ENCODE data around the gene ARHGEF26.
"Not testable (repeated sequence)": the region's sequence is repeated elsewhere in the genome, so short reads cannot be mapped to it uniquely, and the experiment has no call there.

The ARHGEF26 gene, protein sequence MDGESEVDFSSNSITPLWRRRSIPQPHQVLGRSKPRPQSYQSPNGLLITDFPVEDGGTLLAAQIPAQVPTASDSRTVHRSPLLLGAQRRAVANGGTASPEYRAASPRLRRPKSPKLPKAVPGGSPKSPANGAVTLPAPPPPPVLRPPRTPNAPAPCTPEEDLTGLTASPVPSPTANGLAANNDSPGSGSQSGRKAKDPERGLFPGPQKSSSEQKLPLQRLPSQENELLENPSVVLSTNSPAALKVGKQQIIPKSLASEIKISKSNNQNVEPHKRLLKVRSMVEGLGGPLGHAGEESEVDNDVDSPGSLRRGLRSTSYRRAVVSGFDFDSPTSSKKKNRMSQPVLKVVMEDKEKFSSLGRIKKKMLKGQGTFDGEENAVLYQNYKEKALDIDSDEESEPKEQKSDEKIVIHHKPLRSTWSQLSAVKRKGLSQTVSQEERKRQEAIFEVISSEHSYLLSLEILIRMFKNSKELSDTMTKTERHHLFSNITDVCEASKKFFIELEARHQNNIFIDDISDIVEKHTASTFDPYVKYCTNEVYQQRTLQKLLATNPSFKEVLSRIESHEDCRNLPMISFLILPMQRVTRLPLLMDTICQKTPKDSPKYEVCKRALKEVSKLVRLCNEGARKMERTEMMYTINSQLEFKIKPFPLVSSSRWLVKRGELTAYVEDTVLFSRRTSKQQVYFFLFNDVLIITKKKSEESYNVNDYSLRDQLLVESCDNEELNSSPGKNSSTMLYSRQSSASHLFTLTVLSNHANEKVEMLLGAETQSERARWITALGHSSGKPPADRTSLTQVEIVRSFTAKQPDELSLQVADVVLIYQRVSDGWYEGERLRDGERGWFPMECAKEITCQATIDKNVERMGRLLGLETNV

GRCh38 chr3:154120961-154121700 is at the start of gene ARHGEF26:
Gene ARHGEF26, plus strand, starts transcription at chr3:154121390. Its CDS starts 603 bp downstream, at chr3:154121993.
- peak within 1 kb of the TSS; percentile 88 for H3K9ac ChIP-seq (ENCODE audit: low read depth, low read length)
- no peaks in the 10 kb centered on the region for H3K36me3 ChIP-seq (ENCODE audit: insufficient read depth, low read length)
- no peaks in the 10 kb centered on the region for H3K9me3 ChIP-seq (ENCODE audit: control insufficient read depth, insufficient read depth, low read length)
- 0 out of 2 replicates have a peak, but pooled peaks cover 3% of the 10 kb centered on the region for H3K4me1 ChIP-seq (ENCODE audit: insufficient read depth, low read length)

DNA sequence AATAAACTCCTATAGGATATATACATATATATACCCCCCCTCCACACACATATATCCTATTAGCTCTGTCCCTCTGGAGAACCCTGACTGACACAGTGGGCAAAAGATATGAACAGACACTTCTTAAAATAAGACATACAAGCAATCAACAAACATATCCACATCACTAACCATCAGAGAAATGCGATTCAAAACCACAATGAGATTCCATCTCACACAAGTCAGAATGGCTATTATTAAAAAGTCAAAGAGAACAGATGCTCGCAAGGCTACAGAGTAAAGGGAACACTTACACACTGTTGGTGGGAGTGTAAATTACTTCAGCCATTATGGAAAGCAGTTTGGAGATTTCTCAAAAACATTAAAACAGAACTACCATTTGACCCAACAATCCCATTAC is 46.2 kb upstream of the ARHGEF26 start:
- H3K9ac ChIP-seq (ENCODE audit: low read depth, low read length) = no peak overlapping the region
- no peaks in the 10 kb centered on the region; the same call in 1 of the 2 replicates for H3K9me3 ChIP-seq (ENCODE audit: control insufficient read depth, insufficient read depth, low read length)
- no peaks in the 10 kb centered on the region for H3K36me3 ChIP-seq (ENCODE audit: insufficient read depth, low read length)
- H3K4me1 ChIP-seq (ENCODE audit: insufficient read depth, low read length) = no peaks in the 10 kb centered on the region

GRCh38 chr3:154078672-154079071 is 42.5 kb upstream of the ARHGEF26 start:
- no peaks in the 10 kb centered on the region for H3K4me1 ChIP-seq (ENCODE audit: insufficient read depth, low read length)
- H3K9ac ChIP-seq (ENCODE audit: low read depth, low read length) = no peak overlapping the region
- H3K36me3 ChIP-seq (ENCODE audit: insufficient read depth, low read length) = no peaks in the 10 kb centered on the region
- H3K9me3 ChIP-seq (ENCODE audit: control insufficient read depth, insufficient read depth, low read length) = no peaks in the 10 kb centered on the region; the same call in 1 of the 2 replicates

DNA sequence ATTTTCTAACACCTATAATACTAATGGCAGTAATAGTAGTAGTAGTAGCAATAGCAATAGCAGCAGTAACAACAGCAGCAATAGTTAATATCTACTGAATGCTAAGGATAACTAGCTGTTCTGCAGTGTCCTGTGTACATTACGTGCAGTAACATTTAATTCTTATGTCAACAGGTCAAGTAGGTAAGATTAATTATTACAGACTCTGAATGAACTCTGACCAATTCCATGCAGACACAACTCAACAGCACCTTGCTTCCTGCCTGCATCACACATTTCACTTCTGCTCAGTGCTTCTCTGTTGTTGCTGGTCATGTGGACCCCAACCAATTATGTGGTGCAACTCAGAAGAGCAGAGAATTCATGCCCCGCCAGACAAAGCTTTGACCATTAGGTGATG is 39.9 kb upstream of the ARHGEF26 start:
- H3K9ac ChIP-seq (ENCODE audit: low read depth, low read length) = no peak overlapping the region
- no peaks in the 10 kb centered on the region for H3K36me3 ChIP-seq (ENCODE audit: insufficient read depth, low read length)
- no peaks in the 10 kb centered on the region for H3K4me1 ChIP-seq (ENCODE audit: insufficient read depth, low read length)
- H3K9me3 ChIP-seq (ENCODE audit: control insufficient read depth, insufficient read depth, low read length) = no peaks in the 10 kb centered on the region; the same call in 1 of the 2 replicates

DNA sequence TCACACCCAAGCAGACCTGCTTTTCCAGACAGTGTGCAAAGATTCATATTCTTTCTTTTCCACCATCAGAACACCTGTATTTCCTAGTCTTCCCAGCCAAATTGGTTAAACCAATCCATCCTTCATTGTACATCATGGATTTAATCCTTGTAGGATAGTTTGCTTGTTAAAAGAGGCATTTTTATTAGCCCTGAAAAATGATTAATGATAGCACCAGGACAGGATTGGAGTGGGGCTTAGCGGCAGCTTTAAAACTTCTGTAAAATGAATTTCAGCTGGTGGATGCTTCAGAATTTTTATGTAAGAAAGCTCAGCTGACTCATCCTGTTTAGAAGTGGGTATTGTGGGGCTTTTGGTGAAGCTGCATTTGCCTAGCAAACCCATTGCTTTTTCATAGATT is 36.1 kb upstream of the ARHGEF26 start:
- no peak overlapping the region for H3K9ac ChIP-seq (ENCODE audit: low read depth, low read length)
- H3K36me3 ChIP-seq (ENCODE audit: insufficient read depth, low read length) = no peaks in the 10 kb centered on the region

DNA sequence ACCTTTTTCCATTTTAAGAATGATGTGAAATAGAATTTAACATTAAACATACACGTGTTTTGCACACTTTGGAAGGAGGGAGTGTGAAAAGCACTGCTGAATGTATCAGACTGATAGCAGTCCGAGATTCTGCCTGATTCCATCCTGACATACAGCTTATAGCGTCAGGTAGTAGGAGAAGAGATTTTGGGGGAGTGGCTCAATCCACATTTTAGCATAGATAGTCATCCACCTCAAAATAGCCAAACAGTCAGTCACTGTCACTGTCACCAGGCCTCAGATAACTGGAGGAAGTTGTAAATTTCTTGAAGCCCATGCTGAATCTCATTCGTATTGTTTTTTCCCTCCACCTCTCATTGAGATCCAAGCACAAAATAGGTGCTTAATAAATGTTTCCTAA is 35.4 kb upstream of the ARHGEF26 start:
- no peak overlapping the region for H3K9ac ChIP-seq (ENCODE audit: low read depth, low read length)
- H3K4me1 ChIP-seq (ENCODE audit: insufficient read depth, low read length) = no peaks in the 10 kb centered on the region
- no peaks in the 10 kb centered on the region; the same call in 1 of the 2 replicates for H3K9me3 ChIP-seq (ENCODE audit: control insufficient read depth, insufficient read depth, low read length)
- H3K36me3 ChIP-seq (ENCODE audit: insufficient read depth, low read length) = no peaks in the 10 kb centered on the region

More for the DNA sequence above, 36.1 kb upstream of the ARHGEF26 start:
- Histone ChIP-seq H3K9me3 (ENCODE audit: control insufficient read depth, insufficient read depth, low read length) (no peaks in the 10 kb centered on the region; the same call in 1 of the 2 replicates), H3K4me1 (ENCODE audit: insufficient read depth, low read length) (no peaks in the 10 kb centered on the region)

GRCh38 chr3:154086286-154086685 is 34.9 kb upstream of the ARHGEF26 start:
- Histone ChIP-seq H3K9ac (ENCODE audit: low read depth, low read length) (no peak overlapping the region), H3K36me3 (ENCODE audit: insufficient read depth, low read length) (no peaks in the 10 kb centered on the region), H3K4me1 (ENCODE audit: insufficient read depth, low read length) (no peaks in the 10 kb centered on the region), H3K9me3 (ENCODE audit: control insufficient read depth, insufficient read depth, low read length) (no peaks in the 10 kb centered on the region; the same call in 1 of the 2 replicates)

GRCh38 chr3:154087756-154088480 is 33.3 kb upstream of the ARHGEF26 start:
- H3K9me3 ChIP-seq (ENCODE audit: control insufficient read depth, insufficient read depth, low read length); H3K36me3 ChIP-seq (ENCODE audit: insufficient read depth, low read length); H3K9ac ChIP-seq (ENCODE audit: low read depth, low read length); H3K4me1 ChIP-seq (ENCODE audit: insufficient read depth, low read length): not testable (repeated sequence)

DNA sequence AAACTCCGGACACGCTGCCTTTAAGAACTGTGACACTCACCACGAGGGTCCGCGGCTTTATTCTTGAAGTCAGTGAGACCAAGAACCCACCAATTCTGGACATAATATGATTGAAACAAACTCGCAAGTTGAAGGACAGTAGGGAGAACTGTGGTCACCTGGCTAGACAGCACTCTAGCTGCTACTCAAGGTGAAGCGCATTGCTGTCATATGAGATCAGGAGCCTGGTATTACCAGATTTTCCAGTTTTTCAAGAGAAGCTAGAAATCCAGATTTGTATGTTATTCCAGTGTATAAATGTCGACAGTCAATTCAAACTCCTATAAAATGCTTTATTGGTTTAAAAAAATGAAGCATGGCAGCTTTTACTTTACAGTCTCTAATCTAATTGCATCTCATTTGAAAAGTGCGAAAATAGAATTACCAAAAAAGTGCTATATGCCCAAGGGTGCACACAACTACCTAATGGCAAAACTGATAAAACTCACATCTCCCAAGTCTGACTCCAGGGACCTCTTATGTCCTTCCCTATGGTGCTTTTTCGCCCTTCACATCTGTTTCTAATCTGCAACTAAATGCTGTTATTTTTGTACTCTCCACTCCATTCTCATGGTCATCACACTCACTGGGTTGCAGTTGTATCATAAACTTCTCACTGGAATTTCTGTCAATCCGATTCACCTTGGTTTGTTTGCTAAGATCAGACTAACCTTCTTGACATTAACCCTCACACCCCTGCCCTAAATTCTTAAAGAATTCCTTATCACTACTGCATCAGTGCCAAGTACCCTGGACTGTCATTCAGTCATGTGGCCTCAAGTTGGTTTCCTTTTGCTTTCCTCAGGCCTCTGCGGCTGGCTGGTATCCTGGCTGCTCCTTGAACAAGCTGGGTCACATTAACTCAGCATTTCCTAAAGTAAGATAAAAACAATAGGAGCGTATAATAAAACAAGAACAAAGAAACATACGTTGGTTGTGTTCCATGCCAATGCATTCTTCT is 31.5 kb upstream of the ARHGEF26 start:
- no peak overlapping the region for H3K9ac ChIP-seq (ENCODE audit: low read depth, low read length)
- H3K4me1 ChIP-seq (ENCODE audit: insufficient read depth, low read length) = no peaks in the 10 kb centered on the region
- no peaks in the 10 kb centered on the region; the same call in 1 of the 2 replicates for H3K9me3 ChIP-seq (ENCODE audit: control insufficient read depth, insufficient read depth, low read length)
- no peaks in the 10 kb centered on the region for H3K36me3 ChIP-seq (ENCODE audit: insufficient read depth, low read length)

GRCh38 chr3:154094051-154094450 is 27.1 kb upstream of the ARHGEF26 start:
- no peaks in the 10 kb centered on the region for H3K36me3 ChIP-seq (ENCODE audit: insufficient read depth, low read length)
- no peaks in the 10 kb centered on the region for H3K9me3 ChIP-seq (ENCODE audit: control insufficient read depth, insufficient read depth, low read length)
- no peaks in the 10 kb centered on the region for H3K4me1 ChIP-seq (ENCODE audit: insufficient read depth, low read length)
- H3K9ac ChIP-seq (ENCODE audit: low read depth, low read length) = no peak overlapping the region

DNA sequence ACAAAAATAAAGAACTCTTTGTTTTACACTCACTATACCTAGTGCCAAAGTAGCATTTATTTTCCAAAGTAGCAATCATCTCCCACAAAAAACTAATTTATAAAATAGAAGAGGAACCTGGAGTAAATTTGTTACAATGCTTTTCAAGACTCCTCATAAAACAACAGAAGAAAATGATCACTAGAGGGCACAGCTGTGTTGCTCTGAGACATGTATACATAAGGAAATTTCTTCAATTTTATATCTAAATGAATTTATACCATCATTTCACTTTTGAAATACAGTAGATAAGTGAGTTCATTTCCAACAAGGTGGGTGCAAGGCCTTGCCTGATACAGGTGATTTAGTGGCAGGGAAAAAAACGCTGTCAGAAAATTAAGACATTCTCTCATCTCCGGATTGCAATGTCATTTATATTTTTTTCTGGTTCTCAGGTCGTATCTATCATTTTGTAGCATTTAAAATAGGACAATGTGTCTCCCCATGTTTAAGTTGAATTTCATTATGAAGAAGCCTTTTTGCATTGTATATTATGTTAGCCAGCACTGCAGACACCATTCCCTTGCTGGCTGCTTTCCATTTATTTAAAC is 25.3 kb upstream of the ARHGEF26 start:
- no peaks in the 10 kb centered on the region for H3K4me1 ChIP-seq (ENCODE audit: insufficient read depth, low read length)
- H3K9me3 ChIP-seq (ENCODE audit: control insufficient read depth, insufficient read depth, low read length) = no peaks in the 10 kb centered on the region
- H3K36me3 ChIP-seq (ENCODE audit: insufficient read depth, low read length) = no peaks in the 10 kb centered on the region

GRCh38 chr3:154098376-154098775 is 22.8 kb upstream of the ARHGEF26 start:
- Histone ChIP-seq H3K9ac (ENCODE audit: low read depth, low read length) (no peak overlapping the region), H3K9me3 (ENCODE audit: control insufficient read depth, insufficient read depth, low read length) (no peaks in the 10 kb centered on the region), H3K4me1 (ENCODE audit: insufficient read depth, low read length) (no peaks in the 10 kb centered on the region), H3K36me3 (ENCODE audit: insufficient read depth, low read length) (no peaks in the 10 kb centered on the region)

More for the DNA sequence above, 25.3 kb upstream of the ARHGEF26 start:
- no peak overlapping the region for H3K9ac ChIP-seq (ENCODE audit: low read depth, low read length)
